NT2/D1 (cell line): Measurements from ENCODE around the gene SNRNP35.
"Not testable (repeated sequence)": the region's sequence is repeated elsewhere in the genome, so short reads cannot be mapped to it uniquely, and the experiment has no call there.

Source experiments
- SUZ12 ChIP-seq: IDR thresholded peaks from 2 replicates; pipeline ENCODE4 v1.6.1; 2011; ENCODE audit not compliant: insufficient read length, insufficient read depth; ENCODE audit errors: extremely low read depth
- YY1 ChIP-seq: IDR thresholded peaks from 2 replicates; pipeline ENCODE4 v1.6.1; 2011; ENCODE audit not compliant: insufficient read length, insufficient read depth
- ZNF274 ChIP-seq: IDR thresholded peaks from 2 replicates; pipeline ENCODE4 v1.6.1; 2011; ENCODE audit warnings: mild to moderate bottlenecking, low read depth, low read length

DNA sequence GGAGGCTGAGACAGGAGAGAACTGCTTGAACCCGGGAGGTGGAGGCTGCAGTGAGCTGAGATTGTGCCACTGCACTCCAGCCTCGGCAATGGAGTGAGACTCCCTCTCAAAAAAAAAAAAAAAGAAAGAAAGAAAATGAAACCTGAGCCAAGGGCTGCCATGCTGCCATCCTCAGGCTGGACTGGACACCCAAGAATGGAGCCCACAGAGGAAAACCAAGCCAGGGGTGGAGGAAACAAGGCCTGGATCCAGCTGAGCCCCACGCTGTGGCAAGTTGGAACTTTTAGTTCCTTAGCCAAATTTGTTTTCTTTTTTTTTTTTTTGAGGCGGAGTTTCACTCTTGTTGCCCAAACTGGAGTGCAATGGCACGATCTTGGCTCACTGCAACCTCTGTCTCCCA lies 23.3 kb downstream of the SNRNP35 start:
- TF ChIP-seq ZNF274, YY1, SUZ12: not testable (repeated sequence)
